HG03135 (cell line): ENCODE results near the gene AKAP8L.
"Not testable (repeated sequence)": the region's sequence is repeated elsewhere in the genome, so short reads cannot be mapped to it uniquely, and the experiment has no call there.

Source experiments
- ATAC-seq: cut with Tn5 transposase; IDR thresholded peaks from one replicate; pipeline ENCODE4 v1.9.1; 2021; ENCODE audit warnings: mild to moderate bottlenecking, moderate library complexity; ENCODE audit not compliant: unreplicated experiment

The AKAP8L gene

DNA sequence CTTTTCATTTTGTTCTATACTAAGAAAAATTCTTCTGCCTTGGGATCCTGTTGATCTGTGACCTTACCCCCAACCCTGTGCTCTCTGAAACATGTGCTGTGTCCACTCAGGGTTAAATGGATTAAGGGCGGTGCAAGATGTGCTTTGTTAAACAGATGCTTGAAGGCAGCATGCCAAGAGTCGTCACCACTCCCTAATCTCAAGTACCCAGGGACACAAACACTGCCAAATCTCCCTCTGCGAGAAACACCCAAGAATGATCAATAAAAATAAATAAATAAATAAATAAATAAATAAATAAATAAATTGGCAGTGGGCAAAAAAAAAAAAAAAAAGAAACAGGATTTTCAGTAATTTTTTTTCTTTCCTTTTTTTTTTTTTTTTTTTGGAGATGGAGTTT, 55.0 kb downstream of the AKAP8L start:
- ATAC-seq: not testable (repeated sequence)

DNA sequence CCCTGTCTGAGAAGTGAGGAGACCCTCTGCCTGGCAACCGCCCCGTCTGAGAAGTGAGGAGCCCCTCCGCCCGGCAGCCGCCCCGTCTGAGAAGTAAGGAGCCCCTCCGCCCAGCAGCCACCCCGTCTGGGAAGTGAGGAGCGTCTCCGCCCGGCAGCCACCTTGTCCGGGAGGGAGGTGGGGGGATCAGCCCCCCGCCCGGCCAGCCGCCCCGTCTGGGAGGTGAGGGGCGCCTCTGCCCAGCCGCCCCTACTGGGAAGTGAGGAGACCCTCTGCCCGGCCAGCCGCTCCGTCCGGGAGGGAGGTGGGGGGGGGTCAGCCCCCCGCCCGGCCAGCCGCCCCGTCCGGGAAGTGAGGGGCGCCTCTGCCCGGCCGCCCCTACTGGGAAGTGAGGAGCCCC, 55.7 kb downstream of the AKAP8L start:
- not testable (repeated sequence) for ATAC-seq

DNA sequence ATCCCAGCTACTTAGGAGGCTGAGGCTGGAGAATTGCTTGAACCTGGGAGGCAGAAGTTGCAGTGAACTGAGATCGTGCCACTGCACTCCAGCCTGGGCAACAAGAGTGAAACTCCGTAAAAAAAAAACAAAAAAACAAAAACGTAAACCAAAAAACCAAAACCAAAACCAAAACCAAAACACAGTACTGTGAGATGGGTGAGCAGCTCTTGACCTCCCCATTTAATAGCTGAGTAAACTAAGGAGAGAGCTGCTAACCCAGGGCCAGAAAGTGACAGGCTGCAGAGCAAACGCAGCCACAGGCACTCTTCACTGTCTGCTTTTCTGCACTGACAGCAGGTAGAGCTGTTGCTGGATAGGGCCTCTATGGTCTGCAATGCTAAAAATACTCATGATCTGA, 58.8 kb downstream of the AKAP8L start:
- ATAC-seq: not testable (repeated sequence)

DNA sequence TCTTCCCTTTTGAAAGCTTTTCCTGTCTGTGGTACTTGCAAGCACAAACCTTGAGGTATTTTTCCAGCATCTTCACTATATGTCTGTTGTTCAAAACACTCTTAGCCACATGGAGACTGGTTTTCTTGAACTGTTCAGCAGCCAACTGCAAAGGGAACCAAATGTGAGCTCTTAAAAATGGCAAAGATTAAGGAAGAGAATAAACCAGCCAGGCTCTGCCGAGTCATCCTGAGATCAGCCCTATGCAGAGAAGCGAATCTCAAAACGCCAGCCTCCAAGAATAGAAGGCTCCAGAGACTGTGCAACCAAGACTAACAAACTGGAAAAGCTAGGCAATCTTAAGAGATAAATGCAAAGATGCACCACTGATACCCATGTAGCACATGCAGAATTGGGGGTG, 59.9 kb downstream of the AKAP8L start:
- ATAC-seq: no peak

DNA sequence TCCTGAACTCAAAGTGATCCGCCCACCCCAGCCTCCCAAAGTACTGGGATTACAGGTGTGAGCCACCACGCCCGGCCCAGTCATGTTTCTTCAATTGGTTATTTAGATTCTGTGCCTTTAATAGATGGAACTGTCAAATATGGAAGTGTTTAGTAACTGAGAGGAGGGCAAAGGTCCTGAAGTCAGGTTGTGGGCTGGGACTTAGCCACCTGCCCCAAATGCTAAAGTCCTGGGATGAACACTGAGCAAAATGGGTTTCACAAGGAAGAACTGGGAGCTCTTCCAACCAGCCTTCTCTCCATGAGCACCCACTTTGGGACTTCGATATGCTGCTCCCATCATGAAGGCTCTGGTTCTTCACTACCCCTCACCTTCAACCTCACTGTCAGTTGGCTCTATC, 60.9 kb downstream of the AKAP8L start:
- ATAC-seq: no peak

DNA sequence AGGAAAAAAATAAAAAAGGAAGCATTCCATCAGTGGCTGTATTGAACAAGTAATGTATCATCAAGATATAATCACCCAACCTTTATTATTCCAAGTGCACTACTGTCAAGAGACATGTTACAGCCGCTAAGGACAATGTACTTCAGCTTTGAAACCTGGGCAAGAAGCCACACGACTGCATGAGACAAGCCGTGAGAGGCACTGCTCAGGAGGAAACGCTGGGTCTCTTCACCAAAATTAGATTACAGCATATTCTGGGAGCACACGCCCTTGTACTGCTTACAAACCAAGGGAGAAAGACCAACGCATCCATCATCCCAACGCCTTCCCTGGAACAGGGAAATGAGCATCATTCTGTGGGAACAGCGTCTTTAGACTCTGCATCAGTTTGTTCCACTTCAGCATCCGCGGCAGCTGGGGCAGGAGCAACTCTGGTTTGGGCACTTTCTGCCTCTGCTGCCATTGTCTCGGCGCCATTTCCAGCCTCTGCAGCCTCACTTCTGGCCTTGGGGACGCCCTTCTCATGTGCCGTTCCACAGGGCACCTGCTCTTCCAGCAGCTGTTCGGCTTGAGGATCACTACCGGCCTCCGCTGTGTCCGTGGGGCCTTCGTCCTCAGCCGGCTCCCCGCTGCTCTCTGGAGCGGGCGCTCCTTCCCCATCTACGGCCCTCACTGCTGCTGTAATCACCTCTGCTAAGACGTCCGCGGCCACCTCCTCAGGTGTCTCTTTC, 64.1 kb downstream of the AKAP8L start:
- ATAC-seq: no peak

DNA sequence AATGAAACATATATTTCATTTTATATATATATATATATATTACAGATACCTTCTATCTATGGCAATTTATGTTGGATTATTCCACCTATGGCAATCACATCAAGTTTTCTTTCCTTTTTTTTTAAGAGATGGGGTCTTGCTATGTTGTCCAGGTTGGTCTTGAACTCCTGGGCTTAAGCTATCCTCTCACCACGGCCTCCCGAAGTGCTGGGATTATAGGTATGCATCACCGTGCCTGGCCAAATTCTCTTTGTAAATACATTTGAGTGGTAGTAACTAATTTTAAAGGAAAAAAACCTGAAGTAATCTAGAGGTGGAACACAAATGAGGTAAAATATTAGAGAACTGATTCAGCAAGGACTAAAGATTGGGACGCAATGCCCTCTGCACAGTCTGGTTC, 64.9 kb downstream of the AKAP8L start:
- ATAC-seq: no peak

DNA sequence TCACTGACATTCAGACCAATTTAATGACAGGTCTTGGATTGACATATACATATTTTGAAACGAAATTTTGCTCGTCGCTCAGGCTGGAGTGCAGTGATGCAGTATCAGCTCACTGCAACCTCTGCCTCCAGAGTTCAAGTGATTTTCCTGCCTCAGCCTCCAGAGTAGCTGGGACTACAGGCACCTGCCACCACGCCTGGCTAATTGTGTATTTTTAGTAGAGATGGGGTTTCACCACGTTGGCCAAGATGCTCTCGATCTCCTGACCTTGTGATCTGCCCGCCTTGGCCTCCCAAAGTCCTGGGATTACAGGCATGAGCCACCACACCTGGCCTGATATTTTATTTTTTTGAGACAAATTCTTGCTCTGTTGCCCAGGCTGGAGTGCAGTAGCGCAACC, 66.3 kb downstream of the AKAP8L start:
- ATAC-seq: not testable (repeated sequence)

DNA sequence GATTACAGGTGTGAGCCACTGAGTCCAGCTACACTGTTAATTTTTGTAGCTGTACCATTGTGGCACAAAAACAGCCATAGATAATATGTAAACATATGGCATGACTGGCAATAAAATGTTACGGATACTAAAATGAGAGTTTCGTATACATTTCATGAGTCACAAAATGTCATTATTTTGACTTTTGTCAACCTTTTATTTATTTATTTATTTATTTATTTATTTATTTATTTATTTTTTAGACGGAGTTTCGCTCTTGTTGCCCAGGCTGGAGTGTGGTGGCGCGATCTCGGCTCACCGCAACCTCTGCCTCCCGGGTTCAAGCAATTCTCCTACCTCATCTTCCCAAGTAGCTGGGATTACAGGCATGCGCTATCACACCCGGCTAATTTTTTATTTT, 77.5 kb downstream of the AKAP8L start:
- not testable (repeated sequence) for ATAC-seq

DNA sequence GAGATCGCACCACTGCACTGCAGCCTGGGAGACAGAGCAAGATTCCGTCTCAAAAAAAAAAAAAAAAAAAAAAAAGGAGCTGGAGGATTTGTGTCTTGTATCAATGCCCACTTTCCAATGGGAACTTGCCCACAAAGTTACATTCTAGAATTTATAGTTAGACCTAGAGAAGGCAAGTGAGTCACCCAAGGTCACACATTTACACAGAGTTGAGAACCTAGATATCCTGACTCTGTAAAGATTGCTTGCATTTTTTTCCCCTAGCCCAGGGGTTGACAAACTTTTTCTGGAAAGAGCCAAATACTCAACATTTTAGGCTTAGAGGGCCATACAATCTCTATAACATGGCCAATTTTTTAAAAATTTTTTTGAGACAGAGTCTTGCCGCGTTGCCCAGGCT, 78.7 kb downstream of the AKAP8L start:
- no peak for ATAC-seq

DNA sequence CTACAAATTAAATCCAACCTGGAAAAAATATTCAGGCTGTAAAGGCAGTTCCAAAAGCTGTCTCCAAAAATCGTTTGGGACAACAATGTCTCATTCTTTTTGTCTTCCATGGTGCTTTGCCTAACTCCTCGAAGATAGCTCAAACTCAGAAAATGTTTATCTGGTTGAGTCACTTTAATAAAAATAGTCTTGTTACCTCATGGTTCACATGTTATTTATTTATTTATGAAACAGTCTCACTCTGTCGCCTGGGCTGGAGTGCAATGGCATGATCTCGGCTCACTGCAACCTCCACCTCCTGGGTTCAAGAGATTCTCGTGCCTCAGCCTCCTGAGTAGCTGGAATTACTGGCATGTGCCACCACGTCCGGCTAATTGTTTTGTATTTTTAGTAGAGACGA, 81.6 kb downstream of the AKAP8L start:
- no peak for ATAC-seq

DNA sequence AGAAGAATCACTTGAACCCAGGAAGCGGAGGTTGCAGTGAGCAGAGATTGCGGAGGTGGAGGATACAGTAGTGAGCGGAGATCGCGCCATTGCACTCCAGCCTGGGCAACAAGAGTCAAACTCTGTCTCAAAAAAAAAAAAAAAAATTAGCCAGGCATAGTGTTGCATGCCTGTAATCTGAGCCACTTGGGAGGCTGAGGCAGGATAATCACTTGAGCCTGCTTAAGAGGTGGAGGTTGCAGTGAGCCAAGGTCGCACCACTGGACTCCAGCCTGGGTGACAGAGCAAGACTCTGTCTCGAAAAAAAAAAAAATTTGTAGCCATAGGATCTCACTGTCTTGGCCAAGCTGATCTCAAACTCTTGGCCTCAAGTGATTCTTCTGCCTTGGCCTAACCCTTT, 82.8 kb downstream of the AKAP8L start:
- ATAC-seq: not testable (repeated sequence)

DNA sequence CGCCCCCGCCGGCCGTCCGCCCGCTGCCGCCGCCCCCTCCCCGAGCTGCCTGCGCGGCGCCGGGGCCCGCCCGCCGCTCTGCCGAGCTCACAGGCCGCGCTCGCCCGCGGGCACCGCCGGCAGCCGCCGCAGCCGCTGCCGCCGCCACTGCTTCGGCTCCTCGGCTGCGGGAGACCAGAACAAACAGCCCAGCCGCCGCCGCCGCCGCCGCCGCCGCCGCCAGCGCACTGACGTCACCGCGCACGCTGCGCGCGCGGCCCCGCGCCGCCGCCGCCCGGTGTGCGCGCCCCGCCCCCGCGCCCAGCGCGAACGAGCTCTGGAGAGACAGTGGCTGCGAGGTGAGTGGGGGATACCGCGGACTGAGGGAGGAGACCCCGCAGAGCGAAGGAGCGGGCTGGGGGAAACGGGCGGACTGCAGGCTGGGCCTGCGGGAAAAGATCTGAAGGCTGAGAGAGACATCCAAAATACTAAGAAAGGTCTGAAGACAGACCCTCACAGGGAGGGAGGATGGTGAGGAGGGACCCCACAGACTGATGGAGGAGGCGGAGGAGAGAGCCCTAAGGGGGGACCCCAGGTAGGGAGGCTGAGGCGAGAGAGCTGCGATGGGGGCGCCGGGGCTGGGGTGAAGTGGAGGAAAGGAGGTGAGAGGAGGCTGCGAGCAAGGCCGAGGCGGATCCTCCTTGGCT, 86.3 kb downstream of the AKAP8L start, which contains the start of gene BRD4:
Gene BRD4, minus strand, starts transcription at position 229 of the 686 bp plus-strand sequence. CDS start 59,440 bp downstream, outside the sequence.
- peak; percentile 41 for ATAC-seq

DNA sequence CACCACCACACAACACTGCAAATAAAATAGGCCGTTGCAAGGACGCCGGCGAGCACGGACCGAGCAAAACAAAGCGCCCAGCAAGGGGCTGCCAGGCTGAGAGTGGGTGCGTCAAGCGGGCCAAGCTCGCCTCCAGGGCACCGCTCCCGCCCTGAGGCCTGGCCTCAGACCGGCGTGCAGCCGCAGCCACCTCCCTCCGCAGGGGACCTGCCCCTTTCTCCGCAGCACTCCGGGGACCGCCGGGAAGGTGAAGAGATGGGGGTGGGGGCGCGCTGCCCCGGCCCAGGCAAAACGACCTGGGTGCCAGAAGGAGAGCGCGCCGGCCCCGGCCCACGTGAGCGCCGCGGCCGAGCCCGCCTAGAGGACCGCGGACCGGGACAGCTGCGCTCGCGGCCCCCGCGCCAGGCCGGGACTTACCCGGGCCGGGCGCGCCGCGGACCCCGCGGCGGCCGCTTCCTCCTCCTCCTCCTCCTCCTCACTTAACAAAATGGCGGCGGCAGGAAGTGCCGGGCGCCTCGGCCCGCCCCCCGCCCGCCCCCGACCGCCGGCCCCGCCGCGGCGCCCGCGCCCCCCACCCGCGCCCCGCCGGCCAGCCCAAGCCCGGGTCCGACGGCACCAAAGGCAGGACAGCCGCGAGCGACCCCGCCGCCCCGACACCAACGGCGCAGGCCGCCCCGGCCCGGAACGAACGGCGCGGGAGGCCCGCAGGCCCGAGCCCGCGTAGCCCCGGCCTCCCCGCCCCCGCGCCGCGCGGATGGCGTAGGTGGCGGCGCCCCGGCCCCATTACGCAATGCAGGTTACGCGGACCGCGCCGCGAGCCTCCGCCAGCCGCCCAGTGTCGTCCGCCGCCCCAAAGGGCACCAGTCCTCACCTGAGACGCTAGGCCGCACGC, 87.1 kb downstream of the AKAP8L start:
- peak; percentile 30 for ATAC-seq

DNA sequence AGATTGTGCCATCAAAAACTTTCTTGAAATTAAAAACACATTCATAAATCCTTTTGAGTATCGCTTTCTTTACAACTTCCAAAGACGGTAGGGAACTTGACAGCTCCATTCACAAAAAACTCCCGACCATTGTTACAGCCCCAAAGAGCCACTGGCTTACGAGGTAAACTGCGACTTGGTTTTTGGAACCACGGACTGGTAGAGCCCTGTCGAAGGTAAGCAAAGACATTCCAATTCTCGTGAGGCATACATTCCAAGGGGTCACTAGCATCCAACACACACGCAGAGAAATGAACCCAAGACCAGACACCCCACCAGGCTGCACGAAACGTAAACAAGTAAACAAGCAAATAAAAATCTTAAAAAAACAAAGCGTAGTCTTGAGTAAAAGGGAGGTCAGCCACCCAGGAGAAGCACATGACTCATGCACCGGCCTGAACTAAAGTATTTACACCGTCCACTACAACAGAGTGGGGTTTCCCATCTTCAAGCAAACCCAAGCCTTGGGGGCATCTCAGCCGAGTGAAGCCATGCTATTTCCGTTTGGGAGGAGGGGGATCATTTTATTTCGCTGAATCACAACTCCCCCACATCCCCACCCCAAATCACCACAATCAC, 87.9 kb downstream of the AKAP8L start:
- no peak for ATAC-seq
